Muscle layer of duodenum (tissue), 2 donors: ENCODE data around the gene PSMD8.
"Not testable (repeated sequence)": the region's sequence is repeated elsewhere in the genome, so short reads cannot be mapped to it uniquely, and the experiment has no call there.

Source experiments
- H3K27ac ChIP-seq: one replicate; pipeline ENCODE4 v1.7.0; 2013; ENCODE audit warnings: mild to moderate bottlenecking, low read length
- H3K27me3 ChIP-seq: one replicate; pipeline ENCODE4 v1.7.0; 2013; ENCODE audit warnings: low read depth, mild to moderate bottlenecking, control low read depth, low read length
- H3K36me3 ChIP-seq, 2 donors: one replicate each; pipeline ENCODE4 v1.7.0; 2013; ENCODE audit warnings: low read length in 2 of 2, control low read depth in 1 of 2, mild to moderate bottlenecking in 1 of 2; ENCODE audit not compliant: insufficient read depth in 2 of 2, control insufficient read depth in 1 of 2
- H3K4me1 ChIP-seq, 2 donors: one replicate each; pipeline ENCODE4 v1.7.0; 2013; ENCODE audit warnings: low read length in 2 of 2, mild to moderate bottlenecking in 2 of 2, control low read depth in 1 of 2, moderate library complexity in 1 of 2; ENCODE audit not compliant: insufficient read depth in 2 of 2, control insufficient read depth in 1 of 2
- H3K4me3 ChIP-seq, 2 donors: one replicate each; pipeline ENCODE4 v1.7.0; 2013; ENCODE audit warnings: low read length in 2 of 2, low read depth in 1 of 2, mild to moderate bottlenecking in 1 of 2
- H3K9me3 ChIP-seq, 2 donors: one replicate each; pipeline ENCODE4 v1.7.0; 2013; ENCODE audit warnings: low read length in 2 of 2, control low read depth in 1 of 2, mild to moderate bottlenecking in 1 of 2; ENCODE audit not compliant: control insufficient read depth in 1 of 2
- donor health status: healthy.

The PSMD8 gene

DNA sequence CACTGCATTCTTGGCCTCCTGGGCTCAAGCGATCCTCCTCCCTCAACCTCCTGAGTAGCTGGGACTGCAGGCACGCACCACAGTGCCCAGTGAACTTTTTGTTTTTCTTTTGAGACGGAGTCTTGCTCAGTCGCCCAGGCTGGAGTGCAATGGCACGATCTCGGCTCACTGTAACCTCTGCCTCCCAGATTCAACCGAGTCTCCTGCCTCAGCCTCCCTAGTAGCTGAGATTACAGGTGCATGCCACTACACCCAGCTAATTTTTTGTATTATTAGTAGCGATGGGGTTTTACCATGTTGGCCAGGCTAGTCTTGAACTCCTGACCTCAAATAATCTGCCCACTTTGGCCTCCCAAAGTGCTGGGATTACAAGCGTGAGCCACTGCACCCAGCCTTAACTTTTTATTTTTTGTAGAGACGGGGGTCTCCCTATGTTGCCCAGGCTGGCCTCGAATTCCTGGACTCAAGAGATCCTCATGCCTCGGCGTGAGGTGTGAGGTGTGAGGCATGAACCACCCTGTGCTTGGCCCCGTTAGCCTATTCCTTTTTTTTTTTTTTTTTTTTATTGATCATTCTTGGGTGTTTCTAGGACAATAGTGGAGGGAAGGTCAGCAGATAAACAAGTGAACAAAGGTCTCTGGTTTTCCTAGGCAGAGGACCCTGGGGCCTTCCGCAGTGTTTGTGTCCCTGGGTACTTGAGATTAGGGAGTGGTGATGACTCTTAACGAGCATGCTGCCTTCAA, 11.3 kb upstream of the PSMD8 start:
- peaks cover 23% of the 10 kb centered on the region for H3K27me3 ChIP-seq

GRCh38 chr19:38367041-38367440, 7.3 kb upstream of the PSMD8 start:
- H3K36me3 ChIP-seq: no peaks in the 10 kb centered on the region
- H3K9me3 ChIP-seq: no peaks in the 10 kb centered on the region
- no peak overlapping the region for H3K27ac ChIP-seq
- peaks cover 0 to 8% of the 10 kb centered on the region in 2 donors for H3K4me1 ChIP-seq
- no peak overlapping the region for H3K4me3 ChIP-seq
- no peaks in the 10 kb centered on the region for H3K27me3 ChIP-seq

More for the DNA sequence above, 11.3 kb upstream of the PSMD8 start:
- H3K27ac ChIP-seq, H3K36me3 ChIP-seq, H3K9me3 ChIP-seq, H3K4me3 ChIP-seq: not testable (repeated sequence)
- H3K4me1 ChIP-seq: peaks cover 0 to 13% of the 10 kb centered on the region in 2 donors

- H3K4me3 ChIP-seq: no peak overlapping the region
- peaks cover 0 to under 1% of the 10 kb centered on the region in 2 donors for H3K36me3 ChIP-seq
- no peaks in the 10 kb centered on the region for H3K4me1 ChIP-seq
- H3K9me3 ChIP-seq: no peaks in the 10 kb centered on the region
- no peak overlapping the region for H3K27ac ChIP-seq
- H3K27me3 ChIP-seq: no peaks in the 10 kb centered on the region
These were observed 4.8 kb upstream of the PSMD8 start for GRCh38 chr19:38369584-38369983.

DNA sequence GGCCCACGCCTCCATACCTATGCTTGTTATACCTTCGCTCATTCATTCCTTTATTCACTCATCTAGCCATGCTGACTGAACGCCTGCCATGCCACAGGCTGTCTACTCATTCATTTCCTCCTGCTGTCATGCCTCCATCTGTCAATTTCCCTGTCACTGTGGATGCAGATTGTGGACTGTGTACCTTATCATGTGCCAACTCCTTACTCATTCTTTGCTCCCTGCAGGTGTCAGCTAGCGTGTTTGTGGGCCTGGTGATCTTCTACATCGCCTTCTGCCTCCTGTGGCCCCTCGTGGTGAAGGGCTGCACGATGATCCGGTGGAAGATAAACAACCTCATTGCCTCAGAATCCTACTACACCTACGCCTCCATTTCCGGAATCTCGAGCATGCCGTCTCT, 4.1 kb upstream of the PSMD8 start:
- no peaks in the 10 kb centered on the region for H3K9me3 ChIP-seq
- H3K36me3 ChIP-seq: peaks cover 0 to 4% of the 10 kb centered on the region in 2 donors
- H3K27me3 ChIP-seq: no peaks in the 10 kb centered on the region

DNA sequence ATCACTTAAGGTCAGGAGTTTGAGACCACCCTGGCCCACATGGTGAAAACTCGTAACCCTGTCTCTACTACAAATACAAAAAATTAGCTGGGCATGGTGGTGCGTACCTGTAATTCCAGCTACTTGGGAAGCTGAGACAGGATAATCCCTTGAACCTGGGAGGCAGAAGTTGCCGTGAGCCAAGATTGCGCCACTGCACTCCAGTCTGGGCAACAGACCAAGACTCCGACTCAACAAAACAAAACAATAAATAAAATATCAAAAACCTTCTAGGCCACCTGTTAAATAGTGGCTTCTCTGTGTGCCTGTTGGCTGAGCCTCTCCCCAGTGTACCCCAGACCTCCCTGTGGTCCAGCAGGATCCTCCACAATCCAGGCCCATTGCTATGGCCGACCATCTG, 3.3 kb upstream of the PSMD8 start:
- Histone ChIP-seq H3K36me3 (peaks cover 0 to 4% of the 10 kb centered on the region in 2 donors), H3K4me3 (no peak overlapping the region), H3K4me1 (peaks cover 5 to 11% of the 10 kb centered on the region in 2 donors), H3K27ac (no peak overlapping the region), H3K9me3 (no peaks in the 10 kb centered on the region), H3K27me3 (no peaks in the 10 kb centered on the region)

More for the DNA sequence above, 4.1 kb upstream of the PSMD8 start:
- peaks cover 0 to 4% of the 10 kb centered on the region in 2 donors for H3K4me1 ChIP-seq
- H3K4me3 ChIP-seq: no peak overlapping the region
- no peak overlapping the region for H3K27ac ChIP-seq

GRCh38 chr19:38373907-38374331, 452 bp upstream of the PSMD8 start:
- peak overlapping the region; percentile 85 for H3K27ac ChIP-seq
- no peaks in the 10 kb centered on the region for H3K27me3 ChIP-seq
- H3K9me3 ChIP-seq: no peaks in the 10 kb centered on the region
- H3K4me3 ChIP-seq: peak overlapping the region; percentile 80 to 89
- peaks cover 0 to 10% of the 10 kb centered on the region in 2 donors for H3K36me3 ChIP-seq
- H3K4me1 ChIP-seq: peaks cover 9 to 25% of the 10 kb centered on the region in 2 donors

- Histone ChIP-seq H3K4me3 (peak overlapping the region; percentile 89 to 91), H3K27ac (peak overlapping the region; percentile 87), H3K36me3 (peaks cover 6 to 20% of the 10 kb centered on the region in 2 donors), H3K4me1 (peaks cover 9 to 25% of the 10 kb centered on the region in 2 donors), H3K27me3 (no peaks in the 10 kb centered on the region), H3K9me3 (no peaks in the 10 kb centered on the region)
These were observed 725 bp downstream of the PSMD8 start for GRCh38 chr19:38375098-38375493.

DNA sequence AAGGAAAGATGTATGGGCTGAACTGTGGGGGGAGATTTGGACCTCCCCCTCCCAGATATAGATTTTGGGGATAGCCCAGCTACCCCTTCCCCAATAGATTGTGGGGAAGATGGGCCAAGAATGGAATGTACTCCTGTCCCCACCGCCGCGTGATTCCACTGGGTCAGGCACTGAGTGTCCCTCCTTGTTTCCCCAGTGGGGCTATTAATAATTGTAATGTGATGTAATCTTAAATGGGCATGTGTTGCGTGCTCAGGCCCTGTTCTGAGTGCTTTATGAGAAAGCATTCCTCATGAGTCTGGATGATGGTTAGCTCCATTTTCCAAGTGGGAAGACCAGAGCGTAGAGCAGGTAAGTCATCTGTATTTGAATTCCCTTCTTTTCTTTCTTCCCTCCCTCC, 1.4 kb downstream of the PSMD8 start:
- Histone ChIP-seq H3K27me3 (no peaks in the 10 kb centered on the region), H3K4me3 (peak overlapping the region; percentile 89 to 91), H3K27ac (peak overlapping the region; percentile 87), H3K36me3 (peaks cover 6 to 26% of the 10 kb centered on the region in 2 donors), H3K9me3 (no peaks in the 10 kb centered on the region), H3K4me1 (peaks cover 9 to 25% of the 10 kb centered on the region in 2 donors)

DNA sequence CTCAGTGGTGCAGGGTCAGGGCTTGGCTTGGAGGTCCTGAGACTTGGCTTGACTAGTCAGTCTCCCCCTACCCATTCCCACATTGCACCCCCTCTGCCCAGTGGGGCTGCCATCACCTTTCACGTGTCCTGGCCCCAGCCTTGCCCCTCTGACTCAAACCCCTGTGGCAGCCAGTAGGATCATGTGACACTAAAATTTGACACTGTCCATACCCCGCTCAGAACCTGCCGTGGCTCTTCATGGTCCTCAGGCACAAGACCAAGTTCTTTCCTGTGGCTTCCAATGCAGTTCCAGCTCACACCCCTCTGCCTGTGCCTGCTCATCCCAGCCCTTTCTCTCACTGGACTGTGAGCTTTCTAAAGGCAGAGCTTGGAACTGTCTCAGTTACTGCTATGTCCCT, 2.2 kb downstream of the PSMD8 start:
- peaks cover 9 to 25% of the 10 kb centered on the region in 2 donors for H3K4me1 ChIP-seq
- H3K36me3 ChIP-seq: peaks cover 14 to 34% of the 10 kb centered on the region in 2 donors
- no peaks in the 10 kb centered on the region for H3K9me3 ChIP-seq
- no peak overlapping the region for H3K4me3 ChIP-seq
- no peak overlapping the region for H3K27ac ChIP-seq
- no peaks in the 10 kb centered on the region for H3K27me3 ChIP-seq

DNA sequence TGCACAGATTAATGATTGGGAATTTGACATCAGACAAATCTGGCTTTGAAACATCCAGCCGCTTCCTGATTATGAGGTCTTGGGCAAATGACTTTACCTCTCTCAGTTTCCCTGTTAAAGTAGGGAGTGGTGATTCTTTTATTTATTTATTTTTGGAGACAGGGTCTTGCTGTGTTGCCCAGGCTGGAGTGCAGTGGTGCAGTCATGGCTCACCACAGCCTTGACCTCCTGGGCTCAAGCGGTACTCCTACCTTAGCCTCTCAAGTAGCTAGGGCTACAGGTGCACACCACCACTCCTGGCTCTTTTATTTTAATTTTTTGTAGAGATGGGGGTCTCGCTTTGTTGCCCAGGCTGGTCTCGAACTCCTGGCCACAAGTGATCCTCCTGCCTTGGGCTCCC, 2.7 kb downstream of the PSMD8 start:
- Histone ChIP-seq H3K27ac (no peak overlapping the region), H3K27me3 (no peaks in the 10 kb centered on the region), H3K36me3 (peaks cover 19 to 39% of the 10 kb centered on the region in 2 donors), H3K9me3 (no peaks in the 10 kb centered on the region), H3K4me1 (peaks cover 9 to 25% of the 10 kb centered on the region in 2 donors), H3K4me3 (no peak overlapping the region)

GRCh38 chr19:38378866-38379265, 4.5 kb downstream of the PSMD8 start:
- H3K4me3 ChIP-seq: no peak overlapping the region
- H3K27me3 ChIP-seq: no peaks in the 10 kb centered on the region
- peaks cover 9 to 25% of the 10 kb centered on the region in 2 donors for H3K4me1 ChIP-seq
- H3K27ac ChIP-seq: no peak overlapping the region
- H3K36me3 ChIP-seq: peaks cover 31 to 57% of the 10 kb centered on the region in 2 donors
- H3K9me3 ChIP-seq: no peaks in the 10 kb centered on the region
